Neural progenitor cell (in vitro differentiated cells): ENCODE measurements around the gene ESF1. TPM values are rescaled to one million over a fixed set of nuclear protein-coding genes. Genes with fewer than 3 reads are reported as not detected.
A peak's percentile ranks its signal among the peaks of the same experiment; 100 is the strongest.

Experiments
- DNase-seq: peaks from one replicate; pipeline ENCODE4 v3.0.0-alpha.2; 2016; ENCODE audit warnings: low spot score
- H2AFZ ChIP-seq: fragments of 200-600 bp; sonication (generic); replicated peaks from 2 replicates; pipeline ENCODE4 v1.6.1; 2016; ENCODE audit warnings: antibody characterized with exemption
- H3F3A ChIP-seq: fragments of 200-600 bp; sonication (generic); 2 replicates; pipeline ENCODE4 v1.6.1; 2016; ENCODE audit warnings: antibody characterized with exemption, low read depth
- H3K27ac ChIP-seq: fragments of 200-600 bp; sonication (generic); 2 replicates; pipeline ENCODE4 v1.5.1; 2016; ENCODE audit warnings: mild to moderate bottlenecking
- H3K27me3 ChIP-seq: fragments of 200-600 bp; sonication (generic); 2 replicates; pipeline ENCODE4 v1.6.1; 2016; ENCODE audit warnings: mild to moderate bottlenecking, moderate library complexity
- H3K36me3 ChIP-seq: fragments of 200-600 bp; sonication (generic); 2 replicates; pipeline ENCODE4 v1.5.1; 2016
- H3K4me1 ChIP-seq: fragments of 200-600 bp; sonication (generic); 2 replicates; pipeline ENCODE4 v1.6.1; 2016; ENCODE audit warnings: mixed run types
- H3K4me2 ChIP-seq: fragments of 200-600 bp; sonication (generic); 2 replicates; pipeline ENCODE4 v1.6.1; 2016
- H3K4me3 ChIP-seq: fragments of 200-600 bp; sonication (generic); 2 replicates; pipeline ENCODE4 v1.5.1; 2016
- H3K79me2 ChIP-seq: fragments of 200-600 bp; sonication (generic); 2 replicates; pipeline ENCODE4 v1.6.1; 2016; ENCODE audit warnings: low read depth
- H3K9ac ChIP-seq: fragments of 200-600 bp; sonication (generic); 2 replicates; pipeline ENCODE4 v1.6.1; 2016
- H3K9me3 ChIP-seq: fragments of 200-600 bp; sonication (generic); 2 replicates; pipeline ENCODE4 v1.5.1; 2016; ENCODE audit warnings: low read depth
- H4K20me1 ChIP-seq: fragments of 200-600 bp; sonication (generic); 2 replicates; pipeline ENCODE4 v1.6.1; 2016; ENCODE audit warnings: low read depth
- H3K27ac Mint-ChIP-seq: 3 replicates; pipeline ENCODE4 v1.8.0; 2021; ENCODE audit warnings: mixed read lengths
- H3K27me3 Mint-ChIP-seq: 2 replicates; pipeline ENCODE4 v1.8.0; 2022; ENCODE audit warnings: low read depth, mild to moderate bottlenecking, inconsistent platforms, moderate library complexity, mixed read lengths; ENCODE audit not compliant: insufficient read depth
- H3K36me3 Mint-ChIP-seq: 3 replicates; pipeline ENCODE4 v1.8.0; 2021; ENCODE audit warnings: mixed read lengths
- H3K4me1 Mint-ChIP-seq: 3 replicates; pipeline ENCODE4 v1.8.0; 2021; ENCODE audit warnings: mixed read lengths
- H3K4me3 Mint-ChIP-seq: 3 replicates; pipeline ENCODE4 v1.8.0; 2021; ENCODE audit warnings: mild to moderate bottlenecking, moderate library complexity, mixed read lengths
- H3K9me3 Mint-ChIP-seq: 3 replicates; pipeline ENCODE4 v1.8.0; 2020; ENCODE audit warnings: mixed read lengths
- CTCF ChIP-seq: fragments of 200-600 bp; sonication (generic); IDR thresholded peaks from 2 replicates; pipeline ENCODE4 v1.5.1; 2017; ENCODE audit warnings: antibody characterized with exemption, mild to moderate bottlenecking
- EZH2 ChIP-seq: fragments of 200-600 bp; sonication (generic); IDR thresholded peaks from 2 replicates; pipeline ENCODE4 v1.6.1; 2017; ENCODE audit warnings: antibody characterized with exemption, mild to moderate bottlenecking, moderate library complexity
- EZH2phosphoT487 ChIP-seq: fragments of 200-600 bp; sonication (generic); IDR thresholded peaks from 2 replicates; pipeline ENCODE4 v1.6.1; 2017; ENCODE audit warnings: antibody characterized with exemption
- total RNA-seq: library from RNA; depleted of rRNA; stranded (reverse); fragments of >200 nt; gene quantifications from 2 replicates; pipeline ENCODE4 v1.2.3, GENCODE V29; 2015; ENCODE audit warnings: low replicate concordance

The ESF1 gene
- total RNA-seq, 1 donor from 2014 or later: 29.1 TPM

- H3K4me1 ChIP-seq: no peaks in the 10 kb centered on the region
- TF ChIP-seq CTCF (no peak), EZH2 (no peak), EZH2phosphoT487 (no peak)
- peaks cover 9% of the 10 kb centered on the region for H3K79me2 ChIP-seq
- no peak overlapping the region for H3K4me3 Mint-ChIP-seq
- no peak overlapping the region for H3K9ac ChIP-seq
- no peak overlapping the region for H3K27ac ChIP-seq
- peaks cover 5% of the 10 kb centered on the region for H3K36me3 ChIP-seq
- H3K4me2 ChIP-seq: no peak overlapping the region
- H3K36me3 Mint-ChIP-seq: peaks cover 11% of the 10 kb centered on the region
- H3K9me3 Mint-ChIP-seq: no peaks in the 10 kb centered on the region
- H3F3A ChIP-seq: peaks cover 4% of the 10 kb centered on the region
- no peaks in the 10 kb centered on the region for H3K27me3 ChIP-seq
- peaks cover 4% of the 10 kb centered on the region for H4K20me1 ChIP-seq
- peaks cover 5% of the 10 kb centered on the region for H3K4me1 Mint-ChIP-seq
- H3K9me3 ChIP-seq: no peaks in the 10 kb centered on the region
- no peak overlapping the region for H3K4me3 ChIP-seq
- no peak overlapping the region for H2AFZ ChIP-seq
- DNase-seq: no peak
- peaks cover 4% of the 10 kb centered on the region for H3K27me3 Mint-ChIP-seq
- no peak overlapping the region for H3K27ac Mint-ChIP-seq
Measured at GRCh38 chr20:13791540-13792459, 7.1 kb upstream of the ESF1 start.

GRCh38 chr20:13790708-13791107 lies 6.0 kb upstream of the ESF1 start:
- Histone ChIP-seq H3K4me3 (no peak overlapping the region), H3K9me3 (no peaks in the 10 kb centered on the region), H3K79me2 (peaks cover 20% of the 10 kb centered on the region), H2AFZ (no peak overlapping the region), H4K20me1 (peaks cover 4% of the 10 kb centered on the region), H3K27me3 (no peaks in the 10 kb centered on the region), H3F3A (peaks cover 4% of the 10 kb centered on the region), H3K4me1 (peaks cover 3% of the 10 kb centered on the region), H3K36me3 (peaks cover 3% of the 10 kb centered on the region), H3K9ac (no peak overlapping the region), H3K4me2 (no peak overlapping the region), H3K27ac (no peak overlapping the region)
- no peak overlapping the region for H3K27ac Mint-ChIP-seq
- no peaks in the 10 kb centered on the region for H3K9me3 Mint-ChIP-seq
- DNase-seq: no peak
- peaks cover 4% of the 10 kb centered on the region for H3K27me3 Mint-ChIP-seq
- H3K4me3 Mint-ChIP-seq: no peak overlapping the region
- peaks cover 15% of the 10 kb centered on the region for H3K4me1 Mint-ChIP-seq
- H3K36me3 Mint-ChIP-seq: peaks cover 5% of the 10 kb centered on the region
- TF ChIP-seq EZH2 (no peak), CTCF (no peak), EZH2phosphoT487 (no peak)

- Histone ChIP-seq H3K4me1 (peaks cover 11% of the 10 kb centered on the region), H3K36me3 (no peaks in the 10 kb centered on the region), H3K79me2 (peaks cover 40% of the 10 kb centered on the region), H3K4me3 (no peak overlapping the region), H3K9ac (no peak overlapping the region), H2AFZ (no peak overlapping the region), H3K9me3 (no peaks in the 10 kb centered on the region), H3K27ac (no peak overlapping the region), H3F3A (peaks cover 16% of the 10 kb centered on the region), H3K4me2 (no peak overlapping the region), H3K27me3 (no peaks in the 10 kb centered on the region), H4K20me1 (peaks cover 4% of the 10 kb centered on the region)
- no peak overlapping the region for H3K4me3 Mint-ChIP-seq
- no peaks in the 10 kb centered on the region for H3K9me3 Mint-ChIP-seq
- peaks cover 4% of the 10 kb centered on the region for H3K27me3 Mint-ChIP-seq
- H3K36me3 Mint-ChIP-seq: peaks cover 5% of the 10 kb centered on the region
- H3K27ac Mint-ChIP-seq: no peak overlapping the region
- peaks cover 22% of the 10 kb centered on the region for H3K4me1 Mint-ChIP-seq
- TF ChIP-seq CTCF (peak; percentile 65), EZH2phosphoT487 (no peak)
- peak; percentile 64 for DNase-seq
Measured at GRCh38 chr20:13788167-13788834, 3.6 kb upstream of the ESF1 start.
